Measurements from ENCODE around the gene ARTN.

- TF ChIP-seq CTCF (conservative IDR thresholded peaks at IDR 0.05): no peak; the same call in 1 of the 2 replicates
- peak; percentile 69; the same call in 1 of the 2 replicates for TF ChIP-seq ZFX (IDR thresholded peaks at IDR 0.05)
Observed at GRCh38 chr1:43974443-43975248, 41.0 kb downstream of the ARTN start, which contains the start of gene ATP6V0B.
